ENCODE results near the gene XKR3. TPM values are rescaled to one million over a fixed set of nuclear protein-coding genes. Genes with fewer than 3 reads are reported as not detected.

XKR3 gene
- total RNA-seq, 4 donors from 2014 or later, result not detected

DNA sequence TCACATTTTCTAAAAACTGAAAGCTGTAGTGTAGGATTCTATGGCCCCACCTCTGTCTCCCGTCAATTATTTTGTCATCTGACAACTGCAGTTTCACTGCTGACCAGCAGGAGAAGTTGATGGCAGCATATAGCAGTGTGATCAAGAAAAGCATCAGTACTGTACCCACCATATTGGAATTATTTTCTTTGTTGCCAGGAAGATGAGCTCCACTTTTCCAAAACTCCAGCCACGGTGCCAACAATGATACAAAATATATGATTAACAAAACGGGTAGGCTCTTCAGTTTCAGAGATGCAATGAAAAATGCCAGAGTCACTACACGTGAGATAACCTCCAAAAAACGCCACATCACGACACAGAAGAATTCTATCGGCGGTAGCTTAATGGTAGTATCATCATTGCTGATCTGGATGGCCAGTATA, 41.3 kb downstream of the XKR3 start:
- H3K4me1 ChIP-seq, result no peaks in the 10 kb centered on the region
- H3K4me3 ChIP-seq, result no peak overlapping the region
- TF ChIP-seq POLR2A (IDR thresholded peaks at IDR 0.05; ENCODE audit: low read depth), result no peak
- no peak for TF ChIP-seq POLR2AphosphoS5 (IDR thresholded peaks at IDR 0.05)
- TF ChIP-seq, protein P1, sequence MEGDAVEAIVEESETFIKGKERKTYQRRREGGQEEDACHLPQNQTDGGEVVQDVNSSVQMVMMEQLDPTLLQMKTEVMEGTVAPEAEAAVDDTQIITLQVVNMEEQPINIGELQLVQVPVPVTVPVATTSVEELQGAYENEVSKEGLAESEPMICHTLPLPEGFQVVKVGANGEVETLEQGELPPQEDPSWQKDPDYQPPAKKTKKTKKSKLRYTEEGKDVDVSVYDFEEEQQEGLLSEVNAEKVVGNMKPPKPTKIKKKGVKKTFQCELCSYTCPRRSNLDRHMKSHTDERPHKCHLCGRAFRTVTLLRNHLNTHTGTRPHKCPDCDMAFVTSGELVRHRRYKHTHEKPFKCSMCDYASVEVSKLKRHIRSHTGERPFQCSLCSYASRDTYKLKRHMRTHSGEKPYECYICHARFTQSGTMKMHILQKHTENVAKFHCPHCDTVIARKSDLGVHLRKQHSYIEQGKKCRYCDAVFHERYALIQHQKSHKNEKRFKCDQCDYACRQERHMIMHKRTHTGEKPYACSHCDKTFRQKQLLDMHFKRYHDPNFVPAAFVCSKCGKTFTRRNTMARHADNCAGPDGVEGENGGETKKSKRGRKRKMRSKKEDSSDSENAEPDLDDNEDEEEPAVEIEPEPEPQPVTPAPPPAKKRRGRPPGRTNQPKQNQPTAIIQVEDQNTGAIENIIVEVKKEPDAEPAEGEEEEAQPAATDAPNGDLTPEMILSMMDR (IDR thresholded peaks at IDR 0.05), result no peak
- H3K27me3 ChIP-seq, result no peaks in the 10 kb centered on the region
- no peaks in the 10 kb centered on the region for H3K36me3 ChIP-seq
- DNase-seq (ENCODE audit: extremely low spot score), result no peak
- no peak overlapping the region for H3K27ac ChIP-seq (replicated peaks in 1 of 4)
- 72% methylated on average over 8 of the region's 8 CpGs for WGBS
- intact Hi-C loops (cut with DNase I), result no loop called here
- H3K9me3 ChIP-seq, result no peaks in the 10 kb centered on the region

DNA sequence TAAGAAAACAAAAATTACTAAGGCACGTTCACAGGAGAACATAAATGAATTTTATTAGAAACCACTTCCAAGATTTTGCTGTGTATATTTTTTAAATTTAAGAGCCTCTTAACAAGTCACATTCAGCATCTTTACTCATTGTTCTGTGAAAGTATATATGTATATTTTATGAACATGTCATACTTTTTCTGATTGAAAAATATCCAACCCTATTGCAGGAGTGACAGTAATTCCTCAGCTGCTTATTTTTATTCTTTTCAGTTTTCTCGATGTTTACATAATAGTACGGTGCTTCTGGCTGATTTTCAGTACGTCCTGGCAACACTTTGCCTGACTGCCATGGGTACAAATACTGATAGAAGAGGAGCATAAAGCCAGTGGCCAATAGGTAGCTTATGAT, 41.8 kb downstream of the XKR3 start:
- Histone ChIP-seq H3K27ac (replicated peaks in 1 of 4) (no peak overlapping the region), H3K36me3 (no peaks in the 10 kb centered on the region), H3K4me1 (no peaks in the 10 kb centered on the region), H3K27me3 (no peaks in the 10 kb centered on the region), H3K9me3 (no peaks in the 10 kb centered on the region), H3K4me3 (no peak overlapping the region)
- no peak for DNase-seq (ENCODE audit: extremely low spot score)
- TF ChIP-seq POLR2AphosphoS5 (IDR thresholded peaks at IDR 0.05) (no peak), EP300 (IDR thresholded peaks at IDR 0.05) (no peak), POLR2A (IDR thresholded peaks at IDR 0.05; ENCODE audit: low read depth) (no peak)
- TF ChIP-seq, protein P1 (IDR thresholded peaks at IDR 0.05), result no peak
- intact Hi-C loops (cut with DNase I), result no loop called here
- WGBS, result 71% methylated on average over 4 of the region's 4 CpGs

DNA sequence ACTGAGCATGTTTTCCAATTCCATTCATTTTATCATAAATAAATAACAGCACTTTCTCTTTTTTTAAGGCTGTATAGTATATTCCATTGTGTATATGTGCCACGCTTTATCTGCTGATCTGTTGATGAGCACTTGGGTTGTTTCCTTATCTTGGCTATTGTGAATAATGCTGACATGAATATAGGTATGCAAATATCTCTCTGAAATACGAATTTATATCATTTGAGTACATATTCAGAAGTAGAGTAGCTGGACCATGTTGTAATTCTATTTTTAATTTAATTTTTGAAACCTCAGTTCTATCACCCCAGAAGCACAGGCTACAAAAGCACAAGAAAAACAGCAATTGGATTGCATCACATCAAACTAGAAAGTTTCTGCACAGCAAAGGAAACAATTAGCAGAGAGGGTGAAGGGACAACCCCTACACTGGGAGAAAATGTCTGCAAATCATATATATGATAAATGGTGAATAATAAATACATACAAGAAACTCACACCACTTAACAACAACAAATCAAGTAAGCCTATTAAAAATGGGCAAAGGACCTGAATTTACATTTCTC, 43.4 kb downstream of the XKR3 start:
- TF ChIP-seq POLR2AphosphoS5 (IDR thresholded peaks at IDR 0.05) (no peak), EP300 (IDR thresholded peaks at IDR 0.05) (no peak), POLR2A (IDR thresholded peaks at IDR 0.05; ENCODE audit: low read depth) (no peak)
- TF ChIP-seq, protein P1 (IDR thresholded peaks at IDR 0.05), result no peak
- H3K4me1 ChIP-seq, result no peaks in the 10 kb centered on the region
- 51% methylated on average over 2 of the region's 2 CpGs for WGBS
- no peaks in the 10 kb centered on the region for H3K9me3 ChIP-seq
- no peak for DNase-seq (ENCODE audit: extremely low spot score)
- intact Hi-C loops (cut with DNase I), result no loop called here
- no peaks in the 10 kb centered on the region for H3K36me3 ChIP-seq
- no peak overlapping the region for H3K4me3 ChIP-seq
- no peak overlapping the region for H3K27ac ChIP-seq (replicated peaks in 1 of 4)
- no peaks in the 10 kb centered on the region for H3K27me3 ChIP-seq

DNA sequence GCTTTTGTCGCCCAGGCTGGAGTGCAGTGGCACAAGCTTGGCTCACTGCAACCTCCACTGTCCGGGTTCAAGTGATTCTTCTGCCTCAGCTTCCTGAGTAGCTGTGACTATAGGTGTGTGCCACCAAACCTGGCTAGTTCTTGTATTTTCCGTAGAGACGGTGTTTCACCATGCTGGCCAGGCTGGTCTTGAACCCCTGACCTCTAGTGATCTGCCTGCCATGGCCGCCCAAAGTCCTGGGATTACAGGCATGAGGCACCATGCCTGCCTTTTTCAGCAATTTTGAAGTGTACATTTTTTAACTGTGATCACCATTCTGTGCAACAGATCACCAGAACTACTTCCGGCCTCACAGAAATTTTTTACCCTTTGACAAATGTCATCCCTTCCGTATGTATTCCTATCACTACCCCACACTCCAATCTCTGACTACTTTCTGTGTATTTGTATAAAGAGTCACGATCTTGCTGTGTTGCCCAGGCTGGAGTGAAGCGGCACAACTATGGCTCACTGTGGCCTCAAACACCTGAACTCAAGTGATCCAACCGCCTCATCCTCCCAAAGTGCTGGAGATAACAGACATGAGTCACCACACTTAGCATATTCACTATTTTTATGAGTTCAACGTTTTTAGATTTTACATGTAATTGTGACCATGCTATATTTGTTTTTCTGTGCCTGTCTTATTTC, 44.0 kb downstream of the XKR3 start:
- WGBS, result 74% methylated on average over 11 of the region's 11 CpGs
- intact Hi-C loops (cut with DNase I), result no loop called here
- no peaks in the 10 kb centered on the region for H3K27me3 ChIP-seq
- no peak for DNase-seq (ENCODE audit: extremely low spot score)
- TF ChIP-seq, protein P1 (IDR thresholded peaks at IDR 0.05), result no peak
- TF ChIP-seq EP300 (IDR thresholded peaks at IDR 0.05), result no peak
- no peak for TF ChIP-seq POLR2A (IDR thresholded peaks at IDR 0.05; ENCODE audit: low read depth)
- no peak for TF ChIP-seq POLR2AphosphoS5 (IDR thresholded peaks at IDR 0.05)
- H3K36me3 ChIP-seq, result no peaks in the 10 kb centered on the region
- no peak overlapping the region for H3K4me3 ChIP-seq
- H3K4me1 ChIP-seq, result no peaks in the 10 kb centered on the region
- H3K27ac ChIP-seq (replicated peaks in 1 of 4), result no peak overlapping the region
- H3K9me3 ChIP-seq, result no peaks in the 10 kb centered on the region
